Left ventricle myocardium inferior (tissue), 1 donor: ENCODE measurements around the gene CCDC86. TPM values are rescaled to one million over a fixed set of nuclear protein-coding genes. Genes with fewer than 3 reads are reported as not detected.

Experiments
- DNase-seq: peaks from one replicate; pipeline ENCODE4 v3.0.0-alpha.2; 2020
- H3K27ac ChIP-seq: fragments of 200-600 bp; replicated peaks from 2 replicates; pipeline ENCODE4 v1.8.0; 2021
- H3K27me3 ChIP-seq: fragments of 200-600 bp; 2 replicates; pipeline ENCODE4 v1.8.0; 2021; ENCODE audit warnings: low read depth
- H3K36me3 ChIP-seq: fragments of 200-600 bp; 2 replicates; pipeline ENCODE4 v1.8.0; 2021
- H3K4me1 ChIP-seq: fragments of 200-600 bp; 2 replicates; pipeline ENCODE4 v1.8.0; 2021
- H3K4me3 ChIP-seq: fragments of 200-600 bp; 2 replicates; pipeline ENCODE4 v1.8.0; 2021; ENCODE audit warnings: mild to moderate bottlenecking, moderate library complexity
- H3K9me3 ChIP-seq: fragments of 200-600 bp; replicated peaks from 2 replicates; pipeline ENCODE4 v1.8.0; 2021
- CTCF ChIP-seq: fragments of 200-600 bp; IDR thresholded peaks from 2 replicates; pipeline ENCODE4 v1.8.0; 2021; ENCODE audit warnings: antibody characterized with exemption, mild to moderate bottlenecking, borderline replicate concordance
- intact Hi-C: fragments of 100-400 bp; cut with micrococcal nuclease; formaldehyde crosslinking; loops from one replicate; pipeline ENCODE4 v1.11.0; 2022
- total RNA-seq: library from RNA; stranded (reverse); fragmentation: NEBNext Ultra II Directional; extraction: Animal tissue kit (Norgen Biotek cat#: 25700); gene quantifications from one replicate; pipeline ENCODE4 v1.2.1, GENCODE V29; 2021
- donor health status: DM: no; HTN: yes; CAD: no; lungs with severe emphysema.

CCDC86 gene
- total RNA-seq, 1 donor from 2014 or later: 9.3 TPM

GRCh38 chr11:60801194-60801593, 40.7 kb upstream of the CCDC86 start:
- H3K36me3 ChIP-seq: no peaks in the 10 kb centered on the region
- no peak overlapping the region for H3K27ac ChIP-seq
- peaks cover 67% of the 10 kb centered on the region for H3K27me3 ChIP-seq
- no peaks in the 10 kb centered on the region for H3K4me1 ChIP-seq
- intact Hi-C loops: no loop called here
- DNase-seq: no peak
- no peak for TF ChIP-seq CTCF
- H3K9me3 ChIP-seq: peaks cover 6% of the 10 kb centered on the region
- H3K4me3 ChIP-seq: no peak overlapping the region

- intact Hi-C loops: no loop called here
- Histone ChIP-seq H3K36me3 (no peaks in the 10 kb centered on the region), H3K4me1 (no peaks in the 10 kb centered on the region), H3K27me3 (peaks cover 53% of the 10 kb centered on the region), H3K9me3 (no peaks in the 10 kb centered on the region), H3K27ac (no peak overlapping the region), H3K4me3 (no peak overlapping the region)
- TF ChIP-seq CTCF: no peak
- no peak for DNase-seq
These were observed 38.5 kb upstream of the CCDC86 start for GRCh38 chr11:60803273-60803936.

- no peak overlapping the region for H3K4me3 ChIP-seq
- no peaks in the 10 kb centered on the region for H3K9me3 ChIP-seq
- H3K27me3 ChIP-seq: peaks cover 29% of the 10 kb centered on the region
- no peak overlapping the region for H3K27ac ChIP-seq
- DNase-seq: no peak
- no peak for TF ChIP-seq CTCF
- intact Hi-C loops: no loop called here
- H3K36me3 ChIP-seq: no peaks in the 10 kb centered on the region
- H3K4me1 ChIP-seq: no peaks in the 10 kb centered on the region
These were observed 32.7 kb upstream of the CCDC86 start for GRCh38 chr11:60809249-60809648.

- DNase-seq: no peak
- no peaks in the 10 kb centered on the region for H3K36me3 ChIP-seq
- no peaks in the 10 kb centered on the region for H3K4me1 ChIP-seq
- TF ChIP-seq CTCF: no peak
- no peak overlapping the region for H3K4me3 ChIP-seq
- no peaks in the 10 kb centered on the region for H3K9me3 ChIP-seq
- H3K27me3 ChIP-seq: peaks cover 24% of the 10 kb centered on the region
- intact Hi-C loops: no loop called here
- no peak overlapping the region for H3K27ac ChIP-seq
These were observed 32.2 kb upstream of the CCDC86 start for GRCh38 chr11:60809691-60810090.

GRCh38 chr11:60810151-60810550, 31.8 kb upstream of the CCDC86 start:
- H3K36me3 ChIP-seq: no peaks in the 10 kb centered on the region
- intact Hi-C loops: no loop called here
- no peak for DNase-seq
- no peak for TF ChIP-seq CTCF
- H3K9me3 ChIP-seq: no peaks in the 10 kb centered on the region
- no peak overlapping the region for H3K27ac ChIP-seq
- no peaks in the 10 kb centered on the region for H3K4me1 ChIP-seq
- H3K27me3 ChIP-seq: peaks cover 19% of the 10 kb centered on the region
- no peak overlapping the region for H3K4me3 ChIP-seq
